Measurements from ENCODE around the gene RBM8A. TPM values are rescaled to one million over a fixed set of nuclear protein-coding genes. Genes with fewer than 3 reads are reported as not detected.

RBM8A gene
- total RNA-seq, 4 donors from 2014 or later, result 199 to 589 (median 381) TPM

DNA sequence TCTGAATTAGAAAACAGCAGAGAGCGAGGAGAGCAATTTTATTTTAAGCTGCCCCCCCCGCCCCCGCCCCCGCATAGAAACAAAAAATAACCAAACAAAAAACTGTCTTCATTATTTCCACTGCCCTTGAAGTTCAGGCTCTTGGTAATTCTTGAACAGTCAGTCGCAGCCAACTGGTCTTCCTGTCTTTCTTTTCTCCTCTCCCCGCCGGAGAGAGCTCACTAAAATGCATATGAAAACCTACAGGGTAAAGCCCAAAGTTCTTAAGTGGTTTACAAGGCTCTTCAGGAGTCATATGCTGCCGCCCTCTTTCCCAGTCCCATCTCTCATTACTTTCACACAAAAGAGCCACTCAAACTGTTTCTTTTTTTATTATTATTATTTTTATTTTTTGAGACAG is 40.5 kb downstream of the RBM8A start:
- Histone ChIP-seq H3K36me3 (no peaks in the 10 kb centered on the region), H3K27me3 (no peaks in the 10 kb centered on the region), H3K9me3 (no peaks in the 10 kb centered on the region), H3K4me1 (peaks cover 29 to 31% of the 10 kb centered on the region in 2 donors), H3K27ac (peak overlapping the region in 3 of 4 donors; percentile 60 to 65 (median 62)), H3K4me3 (no peak overlapping the region)
- in situ Hi-C loops (cut with MboI; ENCODE audit: low sequenced_read_pairs in 4 of 4), result no loop called here
- intact Hi-C loops (cut with DNase I; ENCODE audit: low total_unique reads), result no loop called here
- DNase-seq (no peak), ATAC-seq (no peak)
- TF ChIP-seq POLR2A (IDR thresholded peaks at IDR 0.05) (no peak), CTCF (IDR thresholded peaks at IDR 0.05 in 4 of 5, conservative IDR thresholded peaks at IDR 0.05 in 1 of 5) (no peak)

DNA sequence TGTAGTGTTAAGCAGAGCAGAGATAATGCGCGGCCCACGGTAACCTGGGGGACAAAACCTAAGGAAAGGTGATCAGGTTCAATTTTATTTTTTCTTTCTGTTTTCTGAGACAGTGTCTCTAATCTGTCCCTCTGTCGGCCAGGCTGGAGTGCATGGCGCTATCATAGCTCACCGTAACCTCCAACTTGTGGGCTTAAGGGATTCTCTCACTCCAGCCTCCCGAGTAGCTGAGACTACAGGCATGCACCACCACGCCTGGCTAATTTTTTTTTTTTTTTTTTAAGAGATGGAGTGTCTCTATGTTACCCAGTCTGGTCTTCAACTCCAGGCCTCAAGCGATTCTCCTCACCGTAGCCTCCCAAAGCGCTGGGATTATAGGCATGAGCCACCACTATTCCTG is 40.9 kb downstream of the RBM8A start:
- ATAC-seq (no peak), DNase-seq (no peak)
- peaks cover 25 to 27% of the 10 kb centered on the region in 2 donors for H3K4me1 ChIP-seq
- intact Hi-C loops (cut with DNase I; ENCODE audit: low total_unique reads), result no loop called here
- TF ChIP-seq CTCF (IDR thresholded peaks at IDR 0.05 in 4 of 5, conservative IDR thresholded peaks at IDR 0.05 in 1 of 5), result no peak
- TF ChIP-seq POLR2A (IDR thresholded peaks at IDR 0.05), result no peak
- no peaks in the 10 kb centered on the region for H3K9me3 ChIP-seq
- in situ Hi-C loops (cut with MboI; ENCODE audit: low sequenced_read_pairs in 4 of 4), result no loop called here
- H3K27me3 ChIP-seq, result no peaks in the 10 kb centered on the region
- H3K4me3 ChIP-seq, result peak overlapping the region; percentile 66 to 72 (median 68)
- H3K36me3 ChIP-seq, result no peaks in the 10 kb centered on the region
- peak overlapping the region; percentile 55 to 65 (median 61) for H3K27ac ChIP-seq

GRCh38 chr1:145885738-145886287 is 41.5 kb downstream of the RBM8A start, which contains the start of gene ANKRD35:
TSS of gene ANKRD35 (minus strand) at chr1:145885866. CDS start at chr1:145885758, 108 bp downstream.
- peak; percentile 81 to 82 for DNase-seq
- TF ChIP-seq CTCF (IDR thresholded peaks at IDR 0.05 in 4 of 5, conservative IDR thresholded peaks at IDR 0.05 in 1 of 5), result no peak
- TF ChIP-seq POLR2A (IDR thresholded peaks at IDR 0.05), result no peak
- no peaks in the 10 kb centered on the region for H3K27me3 ChIP-seq
- in situ Hi-C loops (cut with MboI; ENCODE audit: low sequenced_read_pairs in 4 of 4), result no loop called here
- peak within 1 kb of the TSS; percentile 55 to 65 (median 61) for H3K27ac ChIP-seq
- H3K4me3 ChIP-seq, result peak within 1 kb of the TSS; percentile 66 to 72 (median 68)
- no peaks in the 10 kb centered on the region for H3K36me3 ChIP-seq
- ATAC-seq, result peak; percentile 74 to 77
- peaks cover 19 to 21% of the 10 kb centered on the region in 2 donors for H3K4me1 ChIP-seq
- no peaks in the 10 kb centered on the region for H3K9me3 ChIP-seq
- intact Hi-C loops (cut with DNase I; ENCODE audit: low total_unique reads), result no loop called here

DNA sequence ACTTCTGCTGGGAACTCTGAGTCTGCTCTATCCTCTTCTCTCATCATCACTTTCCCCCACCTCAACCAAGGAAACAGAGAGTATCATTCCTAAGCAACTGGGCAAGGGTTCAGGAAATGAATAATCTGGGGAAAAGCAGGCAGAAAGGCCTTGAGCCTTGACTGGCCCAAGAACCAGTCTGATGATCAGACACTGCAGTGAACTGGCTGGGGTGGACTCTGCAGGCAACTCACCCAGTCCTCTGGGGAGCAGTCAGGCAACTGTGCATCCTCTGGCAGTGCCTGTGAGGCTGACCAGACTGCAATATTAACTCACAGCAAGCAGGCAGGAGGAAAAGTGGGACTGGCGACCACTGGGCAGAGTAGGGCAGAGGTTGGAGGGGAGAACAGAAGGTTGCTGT is 42.6 kb downstream of the RBM8A start:
- no peaks in the 10 kb centered on the region for H3K27me3 ChIP-seq
- ATAC-seq (no peak), DNase-seq (no peak)
- no peak overlapping the region for H3K27ac ChIP-seq
- H3K9me3 ChIP-seq, result no peaks in the 10 kb centered on the region
- in situ Hi-C loops (cut with MboI; ENCODE audit: low sequenced_read_pairs in 4 of 4) (no loop called here), intact Hi-C loops (cut with DNase I; ENCODE audit: low total_unique reads) (no loop called here)
- no peak overlapping the region for H3K4me3 ChIP-seq
- peaks cover 10% of the 10 kb centered on the region in 2 donors for H3K4me1 ChIP-seq
- no peaks in the 10 kb centered on the region for H3K36me3 ChIP-seq
- TF ChIP-seq CTCF (IDR thresholded peaks at IDR 0.05 in 4 of 5, conservative IDR thresholded peaks at IDR 0.05 in 1 of 5) (no peak), POLR2A (IDR thresholded peaks at IDR 0.05) (no peak)
